Measurements from ENCODE around the gene TOX2.

The TOX2 gene

GRCh38 chr20:43938932-43939761, 24.5 kb downstream of the TOX2 start:
- no peaks in the 10 kb centered on the region for H3K36me3 ChIP-seq (ENCODE audit: control insufficient read depth in 1 of 2, insufficient read depth in 2 of 2, low read length in 2 of 2)
- no peaks in the 10 kb centered on the region for H3K27me3 ChIP-seq (ENCODE audit: control insufficient read depth in 1 of 2, insufficient read depth in 2 of 2, low read length in 2 of 2)
- no peaks in the 10 kb centered on the region for H3K9me3 ChIP-seq (ENCODE audit: control insufficient read depth in 1 of 2, low read length in 2 of 2)
- no peak overlapping the region for H3K9ac ChIP-seq (ENCODE audit: low read depth in 1 of 2, low read length in 2 of 2)
- H3K27ac ChIP-seq (ENCODE audit: low read depth, low read length), result no peak overlapping the region
- peaks cover 25 to 47% of the 10 kb centered on the region in 2 donors for H3K4me1 ChIP-seq (ENCODE audit: control insufficient read depth in 1 of 2, insufficient read depth in 2 of 2, low read length in 2 of 2)
- no peak overlapping the region for H3K4me3 ChIP-seq (ENCODE audit: low read depth in 1 of 2, low read length in 2 of 2)

DNA sequence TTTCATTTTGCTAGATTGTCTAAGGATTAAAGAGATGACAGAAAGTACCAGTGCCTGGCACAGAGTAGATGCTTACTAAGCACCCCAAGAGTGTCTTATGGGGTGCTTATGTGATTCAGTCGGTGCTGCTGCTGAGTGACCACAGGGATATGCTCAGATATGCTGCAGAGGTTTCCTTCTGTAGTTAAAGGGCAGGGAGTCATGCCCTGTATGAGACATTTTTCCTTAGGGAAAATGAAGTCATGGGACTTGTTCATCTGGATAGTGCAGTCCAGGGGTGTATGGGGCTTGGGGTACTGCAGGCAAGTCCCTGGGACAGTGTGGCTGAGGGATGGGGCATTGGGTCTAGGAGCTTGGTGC, 25.1 kb downstream of the TOX2 start:
- Histone ChIP-seq H3K27ac (ENCODE audit: low read depth, low read length) (no peak overlapping the region), H3K36me3 (ENCODE audit: control insufficient read depth in 1 of 2, insufficient read depth in 2 of 2, low read length in 2 of 2) (no peaks in the 10 kb centered on the region), H3K9me3 (ENCODE audit: control insufficient read depth in 1 of 2, low read length in 2 of 2) (no peaks in the 10 kb centered on the region), H3K9ac (ENCODE audit: low read depth in 1 of 2, low read length in 2 of 2) (no peak overlapping the region), H3K4me1 (ENCODE audit: control insufficient read depth in 1 of 2, insufficient read depth in 2 of 2, low read length in 2 of 2) (peaks cover 25 to 47% of the 10 kb centered on the region in 2 donors), H3K27me3 (ENCODE audit: control insufficient read depth in 1 of 2, insufficient read depth in 2 of 2, low read length in 2 of 2) (no peaks in the 10 kb centered on the region), H3K4me3 (ENCODE audit: low read depth in 1 of 2, low read length in 2 of 2) (no peak overlapping the region)

DNA sequence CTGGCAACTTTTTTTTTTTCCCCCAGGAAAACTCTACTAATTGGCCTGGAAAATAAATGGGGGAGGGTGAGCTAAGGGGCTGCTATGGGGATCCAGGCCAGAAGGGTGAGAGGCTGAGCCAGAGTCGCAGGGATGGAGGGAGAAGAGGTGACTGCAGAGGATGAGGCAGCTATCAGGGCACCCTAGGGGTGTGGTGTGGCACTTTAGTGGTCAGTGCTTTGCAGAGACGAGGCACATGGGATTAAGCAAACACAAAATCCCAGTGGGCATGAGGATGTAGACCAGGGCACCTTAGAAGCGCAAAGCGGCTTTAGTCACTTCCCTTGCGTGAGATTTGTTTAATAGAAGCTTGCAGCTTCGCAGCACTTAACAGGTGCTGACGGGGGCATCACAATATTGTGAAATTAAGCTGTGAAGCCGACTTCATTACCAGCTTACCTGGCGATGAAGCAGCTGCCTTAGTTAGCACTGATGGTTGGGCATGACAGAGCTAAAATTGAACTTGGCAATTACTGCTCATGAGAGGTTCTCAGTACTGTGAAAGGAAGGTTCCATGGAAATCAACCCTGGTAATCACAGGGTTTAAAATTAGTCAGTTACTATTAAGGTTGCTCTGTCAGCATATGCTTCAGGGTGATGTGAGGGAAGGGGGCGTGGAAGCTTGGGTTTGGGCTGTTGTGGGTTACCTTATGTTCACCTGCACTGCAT, 26.0 kb downstream of the TOX2 start:
- H3K36me3 ChIP-seq (ENCODE audit: control insufficient read depth in 1 of 2, insufficient read depth in 2 of 2, low read length in 2 of 2), result no peaks in the 10 kb centered on the region
- no peak overlapping the region for H3K27ac ChIP-seq (ENCODE audit: low read depth, low read length)
- peaks cover 25 to 47% of the 10 kb centered on the region in 2 donors for H3K4me1 ChIP-seq (ENCODE audit: control insufficient read depth in 1 of 2, insufficient read depth in 2 of 2, low read length in 2 of 2)
- no peak overlapping the region for H3K4me3 ChIP-seq (ENCODE audit: low read depth in 1 of 2, low read length in 2 of 2)
- no peak overlapping the region for H3K9ac ChIP-seq (ENCODE audit: low read depth in 1 of 2, low read length in 2 of 2)
- H3K9me3 ChIP-seq (ENCODE audit: control insufficient read depth in 1 of 2, low read length in 2 of 2), result no peaks in the 10 kb centered on the region
- H3K27me3 ChIP-seq (ENCODE audit: control insufficient read depth in 1 of 2, insufficient read depth in 2 of 2, low read length in 2 of 2), result no peaks in the 10 kb centered on the region

DNA sequence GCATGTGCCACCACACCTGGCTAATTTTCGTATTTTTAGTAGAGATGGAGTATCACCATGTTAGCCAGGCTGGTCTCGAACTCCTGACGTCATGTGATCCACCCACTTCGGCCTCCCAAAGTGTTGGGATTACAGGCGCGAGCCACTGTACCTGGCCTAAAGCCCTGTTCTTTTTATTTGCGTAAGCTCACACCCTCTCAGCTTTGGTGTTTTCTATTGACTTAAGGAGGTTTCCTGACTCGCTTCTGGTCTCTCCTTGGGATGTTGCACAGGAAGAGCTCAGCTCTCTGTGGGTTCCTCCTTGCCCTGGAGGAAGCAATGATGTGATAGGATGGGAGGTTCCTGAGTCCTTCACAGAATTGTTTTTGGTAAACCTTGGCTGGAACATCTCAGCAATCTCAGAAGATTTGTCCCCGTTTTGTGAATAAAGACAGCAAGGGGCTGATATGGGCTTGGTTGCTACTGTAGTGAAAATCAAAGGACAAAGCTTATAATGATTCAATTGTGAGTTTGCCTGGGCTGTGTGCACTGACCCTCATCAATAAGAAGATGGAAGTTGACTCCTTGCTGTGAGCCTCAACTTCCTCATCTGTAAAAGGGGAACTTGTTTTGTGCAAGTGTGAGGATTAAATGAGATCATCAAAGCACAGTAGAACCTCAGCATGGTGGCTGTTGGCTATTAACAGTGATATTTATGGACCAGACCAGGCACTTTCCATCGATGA, 27.0 kb downstream of the TOX2 start:
- H3K9me3 ChIP-seq (ENCODE audit: control insufficient read depth in 1 of 2, low read length in 2 of 2), result no peaks in the 10 kb centered on the region
- no peak overlapping the region for H3K4me3 ChIP-seq (ENCODE audit: low read depth in 1 of 2, low read length in 2 of 2)
- H3K4me1 ChIP-seq (ENCODE audit: control insufficient read depth in 1 of 2, insufficient read depth in 2 of 2, low read length in 2 of 2), result peaks cover 25 to 46% of the 10 kb centered on the region in 2 donors
- H3K36me3 ChIP-seq (ENCODE audit: control insufficient read depth in 1 of 2, insufficient read depth in 2 of 2, low read length in 2 of 2), result no peaks in the 10 kb centered on the region
- H3K27ac ChIP-seq (ENCODE audit: low read depth, low read length), result no peak overlapping the region
- no peaks in the 10 kb centered on the region for H3K27me3 ChIP-seq (ENCODE audit: control insufficient read depth in 1 of 2, insufficient read depth in 2 of 2, low read length in 2 of 2)
- no peak overlapping the region for H3K9ac ChIP-seq (ENCODE audit: low read depth in 1 of 2, low read length in 2 of 2)

DNA sequence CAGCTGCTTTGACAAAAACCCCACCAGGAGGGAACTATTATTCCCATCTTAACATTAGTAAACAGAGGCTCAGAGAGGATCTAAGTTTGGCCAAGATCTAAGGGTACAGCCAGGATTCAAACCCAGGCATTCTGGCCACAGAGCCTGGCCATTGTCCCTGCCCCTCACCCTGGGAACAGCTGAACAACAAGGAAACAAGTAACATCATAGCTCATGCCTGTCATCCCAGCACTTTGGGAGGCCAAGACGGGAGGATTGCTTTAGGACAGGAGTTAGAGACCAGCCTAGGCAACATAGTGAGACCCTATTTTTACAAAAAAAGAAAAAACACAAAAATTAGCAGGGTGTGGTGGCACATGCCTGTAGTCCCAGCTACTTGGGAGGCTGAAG, 27.5 kb downstream of the TOX2 start:
- H3K4me1 ChIP-seq (ENCODE audit: control insufficient read depth in 1 of 2, insufficient read depth in 2 of 2, low read length in 2 of 2), result peaks cover 25 to 40% of the 10 kb centered on the region in 2 donors
- H3K9me3 ChIP-seq (ENCODE audit: control insufficient read depth in 1 of 2, low read length in 2 of 2), result no peaks in the 10 kb centered on the region
- H3K9ac ChIP-seq (ENCODE audit: low read depth in 1 of 2, low read length in 2 of 2), result no peak overlapping the region
- no peak overlapping the region for H3K4me3 ChIP-seq (ENCODE audit: low read depth in 1 of 2, low read length in 2 of 2)
- H3K36me3 ChIP-seq (ENCODE audit: control insufficient read depth in 1 of 2, insufficient read depth in 2 of 2, low read length in 2 of 2), result no peaks in the 10 kb centered on the region
- no peaks in the 10 kb centered on the region for H3K27me3 ChIP-seq (ENCODE audit: control insufficient read depth in 1 of 2, insufficient read depth in 2 of 2, low read length in 2 of 2)
- H3K27ac ChIP-seq (ENCODE audit: low read depth, low read length), result no peak overlapping the region

DNA sequence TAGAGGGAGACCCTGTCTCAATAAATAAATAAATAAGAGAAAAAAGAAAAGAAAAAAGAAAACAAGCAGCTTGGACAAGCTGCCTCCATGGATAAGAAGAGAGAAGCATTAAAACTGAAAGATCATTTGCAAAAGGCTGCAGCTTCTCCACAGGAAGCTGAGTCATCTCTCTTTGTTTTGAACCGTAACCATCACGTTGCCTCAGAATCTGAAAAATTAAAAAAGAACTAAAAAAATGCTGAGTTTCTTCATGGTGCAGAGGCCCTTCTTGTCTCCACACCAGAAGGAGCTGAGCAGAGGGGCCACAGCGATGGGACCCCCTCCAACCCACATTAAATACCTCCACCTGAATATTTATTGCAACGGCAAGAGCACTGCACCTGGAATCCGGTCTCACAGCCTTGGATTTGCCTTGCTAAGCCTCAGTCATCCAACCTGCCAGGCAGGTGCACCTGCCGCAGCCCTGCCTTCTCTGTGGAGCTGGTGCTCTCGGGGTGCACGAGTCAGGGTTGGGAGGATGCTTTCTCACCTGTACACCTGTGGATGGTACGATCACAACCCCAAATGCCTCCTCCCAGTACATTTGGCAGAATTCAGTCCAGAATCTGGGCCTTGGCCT, 28.1 kb downstream of the TOX2 start:
- Histone ChIP-seq H3K36me3 (ENCODE audit: control insufficient read depth in 1 of 2, insufficient read depth in 2 of 2, low read length in 2 of 2) (no peaks in the 10 kb centered on the region), H3K27ac (ENCODE audit: low read depth, low read length) (peak overlapping the region; percentile 17), H3K9me3 (ENCODE audit: control insufficient read depth in 1 of 2, low read length in 2 of 2) (no peaks in the 10 kb centered on the region), H3K9ac (ENCODE audit: low read depth in 1 of 2, low read length in 2 of 2) (no peak overlapping the region), H3K27me3 (ENCODE audit: control insufficient read depth in 1 of 2, insufficient read depth in 2 of 2, low read length in 2 of 2) (no peaks in the 10 kb centered on the region), H3K4me3 (ENCODE audit: low read depth in 1 of 2, low read length in 2 of 2) (no peak overlapping the region), H3K4me1 (ENCODE audit: control insufficient read depth in 1 of 2, insufficient read depth in 2 of 2, low read length in 2 of 2) (peaks cover 25 to 35% of the 10 kb centered on the region in 2 donors)

DNA sequence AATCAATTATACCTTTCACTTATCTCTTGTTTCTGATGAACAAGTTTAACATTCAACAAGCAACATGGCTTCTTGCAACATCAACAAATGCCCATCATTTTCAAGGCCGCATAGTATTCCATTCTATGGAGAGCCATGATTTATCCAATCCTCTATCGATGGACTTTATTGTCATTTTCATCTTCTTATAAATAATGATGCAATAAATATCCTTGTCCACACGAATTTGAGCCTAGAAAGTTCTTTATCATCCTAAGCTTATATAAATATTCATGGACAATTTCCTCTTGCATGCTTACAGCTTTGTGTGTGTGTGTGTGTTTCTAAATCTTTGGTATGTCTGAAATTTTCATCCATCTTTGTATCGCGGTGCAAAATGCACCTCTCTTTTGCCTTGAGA, 29.1 kb downstream of the TOX2 start:
- H3K4me3 ChIP-seq (ENCODE audit: low read depth in 1 of 2, low read length in 2 of 2), result no peak overlapping the region
- no peaks in the 10 kb centered on the region for H3K27me3 ChIP-seq (ENCODE audit: control insufficient read depth in 1 of 2, insufficient read depth in 2 of 2, low read length in 2 of 2)
- H3K27ac ChIP-seq (ENCODE audit: low read depth, low read length), result no peak overlapping the region
- H3K4me1 ChIP-seq (ENCODE audit: control insufficient read depth in 1 of 2, insufficient read depth in 2 of 2, low read length in 2 of 2), result peaks cover 22 to 31% of the 10 kb centered on the region in 2 donors
- H3K9ac ChIP-seq (ENCODE audit: low read depth in 1 of 2, low read length in 2 of 2), result no peak overlapping the region
- no peaks in the 10 kb centered on the region for H3K36me3 ChIP-seq (ENCODE audit: control insufficient read depth in 1 of 2, insufficient read depth in 2 of 2, low read length in 2 of 2)
- H3K9me3 ChIP-seq (ENCODE audit: control insufficient read depth in 1 of 2, low read length in 2 of 2), result no peaks in the 10 kb centered on the region

DNA sequence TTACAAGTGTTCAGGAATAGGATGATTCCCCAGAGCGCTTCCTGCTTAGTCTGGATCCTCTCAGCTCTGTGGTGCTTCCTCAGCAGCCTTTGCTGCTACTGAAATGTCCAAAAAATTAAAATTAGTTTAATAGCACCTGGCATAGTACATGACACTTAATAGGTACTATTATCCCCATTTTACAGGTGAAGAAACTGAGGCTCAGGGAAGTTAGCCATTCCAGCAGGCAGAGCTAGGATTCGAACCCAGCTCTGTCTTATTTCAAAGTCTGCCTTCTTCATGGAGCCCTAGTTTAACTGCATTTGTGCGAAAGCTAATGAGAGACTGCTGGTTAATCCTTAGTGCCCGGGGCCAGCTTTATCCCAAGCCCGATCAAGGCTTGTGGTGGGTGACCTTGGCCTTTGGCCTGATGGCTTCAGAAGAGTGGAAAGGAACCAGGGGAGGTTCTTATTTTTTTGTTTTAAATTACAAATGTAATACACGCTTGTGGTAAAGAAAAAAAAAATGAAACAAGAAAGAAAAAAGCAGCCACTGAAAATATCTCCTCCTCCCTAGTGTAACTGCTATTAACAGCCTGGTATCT, 30.1 kb downstream of the TOX2 start:
- no peak overlapping the region for H3K4me3 ChIP-seq (ENCODE audit: low read depth in 1 of 2, low read length in 2 of 2)
- H3K27ac ChIP-seq (ENCODE audit: low read depth, low read length), result no peak overlapping the region
- no peaks in the 10 kb centered on the region for H3K9me3 ChIP-seq (ENCODE audit: control insufficient read depth in 1 of 2, low read length in 2 of 2)
- no peaks in the 10 kb centered on the region for H3K36me3 ChIP-seq (ENCODE audit: control insufficient read depth in 1 of 2, insufficient read depth in 2 of 2, low read length in 2 of 2)
- no peaks in the 10 kb centered on the region for H3K27me3 ChIP-seq (ENCODE audit: control insufficient read depth in 1 of 2, insufficient read depth in 2 of 2, low read length in 2 of 2)
- H3K9ac ChIP-seq (ENCODE audit: low read depth in 1 of 2, low read length in 2 of 2), result no peak overlapping the region
- H3K4me1 ChIP-seq (ENCODE audit: control insufficient read depth in 1 of 2, insufficient read depth in 2 of 2, low read length in 2 of 2), result peaks cover 23 to 26% of the 10 kb centered on the region in 2 donors

GRCh38 chr20:43945391-43946205, 30.9 kb downstream of the TOX2 start:
- H3K4me3 ChIP-seq (ENCODE audit: low read depth in 1 of 2, low read length in 2 of 2), result no peak overlapping the region
- H3K4me1 ChIP-seq (ENCODE audit: control insufficient read depth in 1 of 2, insufficient read depth in 2 of 2, low read length in 2 of 2), result peaks cover 27 to 32% of the 10 kb centered on the region in 2 donors
- no peak overlapping the region for H3K27ac ChIP-seq (ENCODE audit: low read depth, low read length)
- H3K9me3 ChIP-seq (ENCODE audit: control insufficient read depth in 1 of 2, low read length in 2 of 2), result no peaks in the 10 kb centered on the region
- no peaks in the 10 kb centered on the region for H3K27me3 ChIP-seq (ENCODE audit: control insufficient read depth in 1 of 2, insufficient read depth in 2 of 2, low read length in 2 of 2)
- no peaks in the 10 kb centered on the region for H3K36me3 ChIP-seq (ENCODE audit: control insufficient read depth in 1 of 2, insufficient read depth in 2 of 2, low read length in 2 of 2)
- H3K9ac ChIP-seq (ENCODE audit: low read depth in 1 of 2, low read length in 2 of 2), result no peak overlapping the region

Measured in duodenal mucosa (tissue), 2 donors.